Immature natural killer cell (primary cell): ENCODE data around the gene MVB12A. TPM values are rescaled to one million over a fixed set of nuclear protein-coding genes. Genes with fewer than 3 reads are reported as not detected.

Experiments
- DNase-seq, 3 donors: peaks; one replicate each; pipeline ENCODE4 v3.0.0; 2022; ENCODE audit warnings: mixed read lengths in 1 of 3
- H3K27ac Mint-ChIP-seq, 6 donors: one replicate each; pipeline ENCODE4 v1.8.0; 2020; ENCODE audit warnings: mixed read lengths in 6 of 6, mild to moderate bottlenecking in 5 of 6, inconsistent platforms in 4 of 6, moderate library complexity in 3 of 6
- H3K27me3 Mint-ChIP-seq, 3 donors: one replicate each; pipeline ENCODE4 v1.8.0; 2020 to 2021; ENCODE audit warnings: low read depth in 3 of 3, mild to moderate bottlenecking in 3 of 3, mixed read lengths in 3 of 3, moderate library complexity in 3 of 3, inconsistent platforms in 1 of 3
- H3K36me3 Mint-ChIP-seq, 3 donors: one replicate each; pipeline ENCODE4 v1.8.0; 2020; ENCODE audit warnings: mixed read lengths in 3 of 3, inconsistent platforms in 2 of 3, mild to moderate bottlenecking in 2 of 3
- H3K4me1 Mint-ChIP-seq, 2 donors: one replicate each; pipeline ENCODE4 v1.8.0; 2020; ENCODE audit warnings: inconsistent platforms in 2 of 2, mild to moderate bottlenecking in 2 of 2, mixed read lengths in 2 of 2, moderate library complexity in 1 of 2
- H3K4me3 Mint-ChIP-seq, 5 donors: one replicate each; pipeline ENCODE4 v1.8.0; 2020; ENCODE audit warnings: mild to moderate bottlenecking in 5 of 5, mixed read lengths in 5 of 5, inconsistent platforms in 3 of 5, moderate library complexity in 3 of 5
- H3K9me3 Mint-ChIP-seq, 6 donors: one replicate each; pipeline ENCODE4 v1.8.0; 2020; ENCODE audit warnings: mild to moderate bottlenecking in 6 of 6, mixed read lengths in 6 of 6, inconsistent platforms in 4 of 6, moderate library complexity in 3 of 6
- polyA plus RNA-seq, 3 donors: library from polyadenylated mRNA; unstranded; fragments of 300-500 nt; fragmentation: Illumina TruSeq; gene quantifications; one replicate each; pipeline ENCODE4 v1.2.3, GENCODE V29; 2021

Gene MVB12A
- polyA plus RNA-seq, 3 donors from 2014 or later, result 35.8 to 43.6 (median 36.3) TPM

DNA sequence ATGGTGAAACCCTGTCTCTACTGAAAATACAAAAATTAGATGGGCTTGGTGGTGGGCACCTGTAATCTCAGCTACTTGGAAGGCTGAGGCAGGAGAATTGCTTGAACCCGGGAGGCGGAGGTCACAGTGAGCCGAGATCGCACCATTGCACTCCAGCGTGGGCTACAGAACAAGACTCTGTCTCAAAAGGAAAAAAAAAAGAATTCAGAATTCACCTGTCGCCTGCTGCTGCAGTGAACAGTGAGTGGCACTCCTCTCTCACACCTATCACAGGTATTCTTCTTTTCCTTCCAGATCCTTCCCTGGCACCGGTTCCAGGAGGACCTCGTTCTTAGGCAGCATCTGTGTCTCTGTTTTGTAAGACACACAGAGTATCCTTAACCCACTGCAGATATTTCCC, 5.8 kb upstream of the MVB12A start:
- Mint-ChIP-seq H3K36me3 (peaks cover 12 to 24% (median 12%) of the 10 kb centered on the region in 3 donors), H3K27ac (no peak overlapping the region), H3K4me3 (no peak overlapping the region), H3K27me3 (peaks cover 0 to 2% (median 0%) of the 10 kb centered on the region in 3 donors), H3K4me1 (peaks cover 9 to 15% of the 10 kb centered on the region in 2 donors), H3K9me3 (no peaks in the 10 kb centered on the region)
- no peak for DNase-seq

DNA sequence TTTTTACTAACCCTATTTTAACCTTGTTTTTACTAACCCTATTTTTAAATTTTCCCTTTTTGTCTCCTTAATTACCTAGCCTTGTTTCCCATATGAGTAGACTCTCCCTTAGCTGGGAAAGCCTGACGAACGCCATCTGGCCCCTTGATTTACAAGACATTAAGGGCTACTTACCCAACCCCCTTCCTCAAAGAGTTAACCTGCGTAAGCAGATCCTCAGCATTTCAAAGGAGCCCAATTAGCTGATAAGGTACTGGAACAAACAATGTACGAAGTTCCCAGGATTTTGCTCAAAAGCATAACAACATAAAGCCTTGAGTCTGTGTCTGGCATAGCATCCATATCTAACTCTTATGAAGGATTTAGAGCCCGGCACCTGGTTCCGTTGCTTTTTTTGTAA, 4.7 kb upstream of the MVB12A start:
- H3K36me3 Mint-ChIP-seq, result peaks cover 12 to 24% (median 12%) of the 10 kb centered on the region in 3 donors
- H3K4me3 Mint-ChIP-seq, result peak overlapping the region in 1 of 5 donors; percentile 12
- DNase-seq, result no peak
- H3K4me1 Mint-ChIP-seq, result peaks cover 15 to 23% of the 10 kb centered on the region in 2 donors
- peaks cover 0 to 9% (median 0%) of the 10 kb centered on the region in 3 donors for H3K27me3 Mint-ChIP-seq
- H3K9me3 Mint-ChIP-seq, result no peaks in the 10 kb centered on the region
- H3K27ac Mint-ChIP-seq, result no peak overlapping the region

DNA sequence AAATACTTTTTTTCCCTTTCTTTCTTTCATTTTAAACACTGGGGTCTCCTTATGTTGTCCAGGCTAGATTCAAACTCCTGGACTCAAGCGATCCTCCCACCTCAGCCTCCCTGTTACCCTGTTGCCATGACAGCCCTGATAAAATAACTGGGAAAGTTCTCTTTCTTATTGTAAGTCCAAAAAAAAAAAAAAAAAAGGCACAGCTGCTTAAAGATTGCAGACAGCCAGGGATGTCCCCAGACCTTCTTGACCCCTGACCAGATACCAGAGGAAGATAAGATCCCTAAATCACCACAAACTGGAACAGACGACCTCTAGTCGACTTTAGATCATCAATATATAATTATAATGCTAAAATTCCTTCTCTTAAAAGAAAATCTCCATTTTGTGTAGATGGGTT, 1.1 kb upstream of the MVB12A start:
- H3K4me1 Mint-ChIP-seq, result peaks cover 16 to 22% of the 10 kb centered on the region in 2 donors
- DNase-seq, result no peak
- H3K27me3 Mint-ChIP-seq, result peaks cover 0 to 9% (median 2%) of the 10 kb centered on the region in 3 donors
- no peaks in the 10 kb centered on the region for H3K9me3 Mint-ChIP-seq
- peak overlapping the region in 5 of 6 donors; percentile 89 to 95 (median 94) for H3K27ac Mint-ChIP-seq
- peak overlapping the region; percentile 91 to 97 (median 96) for H3K4me3 Mint-ChIP-seq
- H3K36me3 Mint-ChIP-seq, result peaks cover 4 to 14% (median 4%) of the 10 kb centered on the region in 3 donors

DNA sequence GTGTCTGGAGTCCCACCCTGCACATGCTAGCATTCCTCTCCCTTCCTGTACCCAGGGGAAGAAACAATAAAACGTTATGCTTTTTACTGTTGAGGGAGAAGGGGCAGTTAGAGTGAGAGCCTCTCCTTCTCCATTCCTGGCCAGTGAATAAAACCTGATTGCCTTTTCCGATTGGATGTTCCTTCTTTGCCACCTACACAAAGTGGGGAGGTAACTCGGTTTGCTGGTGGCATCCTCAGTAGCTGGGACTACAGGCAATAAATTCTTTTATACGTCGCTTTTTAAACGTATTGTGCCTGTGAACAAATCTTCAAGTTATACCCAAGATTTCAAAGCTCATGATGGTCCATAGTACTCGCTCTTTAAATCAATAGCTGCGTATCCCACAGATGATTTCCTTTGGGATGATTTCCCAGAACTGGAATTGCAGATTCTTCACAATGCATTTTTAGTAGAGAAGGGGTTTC, 660 bp upstream of the MVB12A start:
- Mint-ChIP-seq H3K4me1 (peaks cover 16 to 22% of the 10 kb centered on the region in 2 donors), H3K36me3 (peaks cover 4 to 13% (median 4%) of the 10 kb centered on the region in 3 donors), H3K4me3 (peak overlapping the region; percentile 91 to 97 (median 96)), H3K27ac (peak overlapping the region; percentile 89 to 97 (median 94)), H3K27me3 (peaks cover 0 to 9% (median 2%) of the 10 kb centered on the region in 3 donors), H3K9me3 (no peaks in the 10 kb centered on the region)
- DNase-seq, result no peak

DNA sequence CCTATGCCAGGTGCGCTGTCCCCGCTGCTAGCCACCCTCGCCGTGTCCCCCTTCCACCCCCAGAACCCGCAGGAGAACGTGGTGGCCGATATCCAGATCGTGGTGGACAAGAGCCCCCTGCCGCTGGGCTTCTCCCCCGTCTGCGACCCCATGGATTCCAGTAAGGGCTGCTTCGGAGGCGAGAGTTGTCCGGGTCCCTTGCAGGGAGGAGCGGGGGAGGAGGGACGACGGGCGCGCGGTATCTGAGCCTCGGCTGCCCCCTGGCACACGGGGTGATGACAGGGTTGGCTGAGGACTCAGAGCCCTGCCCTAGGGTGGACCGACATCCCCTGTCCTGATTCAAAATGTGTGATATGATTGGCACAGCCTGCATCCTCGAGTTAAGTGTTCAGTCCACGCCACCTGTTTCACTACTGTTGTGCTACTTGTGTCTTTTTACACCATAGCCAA, 653 bp downstream of the MVB12A start:
- Mint-ChIP-seq H3K36me3 (peaks cover 4% of the 10 kb centered on the region in 3 donors), H3K4me1 (peaks cover 18 to 22% of the 10 kb centered on the region in 2 donors), H3K27ac (peak overlapping the region in 5 of 6 donors; percentile 31 to 91 (median 77)), H3K4me3 (peak overlapping the region; percentile 82 to 97 (median 91)), H3K27me3 (peaks cover 0 to 9% (median 2%) of the 10 kb centered on the region in 3 donors), H3K9me3 (no peaks in the 10 kb centered on the region)
- peak in 1 of 3 donors; percentile 14 for DNase-seq

DNA sequence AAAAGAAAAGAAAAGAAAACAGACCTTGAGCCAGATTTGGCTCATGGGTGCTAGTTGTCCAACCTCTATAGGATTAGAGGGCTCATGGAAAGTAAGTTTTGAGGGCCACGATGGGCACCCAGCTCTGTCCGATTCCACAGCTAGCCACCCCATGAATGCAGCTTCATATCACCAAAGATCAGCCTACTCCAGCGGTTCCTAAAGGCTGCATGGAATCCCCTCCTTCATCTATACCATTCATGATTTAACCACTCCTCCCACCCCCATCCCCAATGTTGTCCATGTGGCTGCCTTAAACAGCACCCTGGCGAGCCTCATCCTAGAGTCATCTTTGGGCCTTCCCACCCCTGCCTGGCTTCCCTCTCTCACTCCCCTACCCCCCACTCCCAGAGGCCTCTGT, 2.1 kb downstream of the MVB12A start:
- no peaks in the 10 kb centered on the region for H3K9me3 Mint-ChIP-seq
- H3K36me3 Mint-ChIP-seq, result peaks cover 1 to 4% (median 4%) of the 10 kb centered on the region in 3 donors
- peaks cover 18 to 22% of the 10 kb centered on the region in 2 donors for H3K4me1 Mint-ChIP-seq
- peak overlapping the region in 1 of 5 donors; percentile 13 for H3K4me3 Mint-ChIP-seq
- H3K27ac Mint-ChIP-seq, result no peak overlapping the region
- H3K27me3 Mint-ChIP-seq, result peaks cover 0 to 9% (median 2%) of the 10 kb centered on the region in 3 donors
- DNase-seq, result no peak

DNA sequence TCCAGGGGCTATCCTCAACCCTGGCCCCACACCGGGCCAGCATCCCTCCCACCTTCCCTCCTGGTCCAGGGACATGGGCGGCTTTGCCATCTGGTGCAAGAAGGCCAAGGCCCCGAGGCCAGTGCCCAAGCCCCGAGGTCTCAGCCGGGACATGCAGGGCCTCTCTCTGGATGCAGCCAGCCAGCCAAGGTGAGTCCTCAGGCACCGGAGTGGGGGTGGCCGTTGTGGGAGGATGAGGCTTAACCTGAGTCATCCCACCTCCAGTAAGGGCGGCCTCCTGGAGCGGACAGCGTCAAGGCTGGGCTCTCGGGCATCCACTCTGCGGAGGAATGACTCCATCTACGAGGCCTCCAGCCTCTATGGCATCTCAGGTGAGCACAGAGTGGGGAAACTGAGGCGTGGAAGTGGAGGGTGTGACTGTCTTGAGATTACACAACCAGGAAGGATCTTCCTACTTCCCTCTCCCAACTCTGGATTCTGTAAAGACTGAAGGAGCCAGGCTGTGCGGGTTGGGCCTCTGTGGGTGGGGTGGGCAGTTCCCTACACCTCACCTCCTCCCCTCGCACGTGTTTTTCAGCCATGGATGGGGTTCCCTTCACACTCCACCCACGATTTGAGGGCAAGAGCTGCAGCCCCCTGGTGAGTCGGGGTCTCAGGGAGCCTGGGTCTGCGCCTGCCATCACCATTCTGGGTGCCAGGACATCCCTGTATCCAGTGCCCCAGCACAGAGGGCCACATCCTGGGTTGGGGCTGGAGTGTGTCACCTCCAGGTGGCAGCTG, 3.8 kb downstream of the MVB12A start:
- Mint-ChIP-seq H3K4me3 (no peak overlapping the region), H3K27ac (no peak overlapping the region), H3K27me3 (peaks cover 0 to 9% (median 2%) of the 10 kb centered on the region in 3 donors), H3K9me3 (no peaks in the 10 kb centered on the region), H3K36me3 (peaks cover 0 to 4% (median 4%) of the 10 kb centered on the region in 3 donors), H3K4me1 (peaks cover 18 to 22% of the 10 kb centered on the region in 2 donors)
- DNase-seq, result no peak

DNA sequence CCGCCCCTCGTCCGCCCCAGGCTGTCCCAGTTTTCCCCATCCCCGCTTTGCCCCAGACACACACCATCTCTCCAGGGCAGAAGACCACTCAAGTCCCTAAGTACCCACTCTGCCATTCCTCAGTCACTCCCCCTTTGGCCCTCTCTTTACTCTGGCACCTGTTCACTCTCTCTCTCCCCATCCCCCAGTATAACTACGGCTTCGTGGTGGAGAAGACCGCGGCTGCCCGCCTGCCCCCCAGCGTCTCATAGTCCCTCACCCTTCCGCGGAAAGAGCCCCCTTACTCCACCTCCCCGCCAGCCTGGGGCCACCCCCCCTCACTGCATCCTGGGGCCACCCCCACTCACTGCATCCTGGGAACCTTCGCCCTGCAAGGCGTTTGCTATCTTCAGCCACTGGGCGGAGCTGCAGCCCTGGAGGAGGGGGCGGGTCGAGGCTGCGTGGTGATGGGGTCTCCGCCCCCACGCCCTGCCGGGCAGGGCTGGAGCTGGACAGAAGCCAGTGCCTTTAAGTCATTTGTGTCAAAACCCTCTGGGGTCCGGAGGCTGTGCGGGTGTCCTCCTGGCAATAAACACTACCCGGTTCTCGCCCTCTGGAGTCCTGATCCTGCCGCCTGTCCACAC, 5.0 kb downstream of the MVB12A start:
- H3K36me3 Mint-ChIP-seq, result peaks cover 0 to 4% (median 4%) of the 10 kb centered on the region in 3 donors
- no peaks in the 10 kb centered on the region for H3K9me3 Mint-ChIP-seq
- H3K4me3 Mint-ChIP-seq, result no peak overlapping the region
- peak in 2 of 3 donors; percentile 14 to 22 for DNase-seq
- peaks cover 10% of the 10 kb centered on the region in 2 donors for H3K4me1 Mint-ChIP-seq
- no peak overlapping the region for H3K27ac Mint-ChIP-seq
- peaks cover 0 to 2% (median 2%) of the 10 kb centered on the region in 3 donors for H3K27me3 Mint-ChIP-seq

DNA sequence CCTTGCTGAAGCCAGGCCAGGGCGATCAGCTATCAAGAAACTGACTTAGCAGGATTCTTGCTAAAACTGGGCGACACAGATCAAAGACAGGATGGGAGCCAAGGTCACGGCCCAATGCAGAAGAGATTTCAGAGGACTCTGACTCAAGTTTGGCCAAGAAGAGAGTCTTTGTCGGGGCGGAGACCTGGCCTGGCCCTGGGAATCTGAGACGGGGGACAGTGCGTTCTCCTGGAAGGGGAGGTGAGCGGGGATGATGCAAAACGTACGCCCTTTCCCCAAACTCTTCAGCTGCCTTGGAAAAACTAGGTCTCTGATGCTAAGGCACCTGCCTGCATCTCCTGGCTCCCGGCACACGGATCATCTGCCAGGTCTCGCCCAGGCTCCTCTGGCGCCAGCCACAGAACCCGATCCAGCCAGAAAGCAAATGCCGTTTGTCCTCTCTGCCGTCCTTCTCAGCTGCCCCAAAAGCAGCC, 9.8 kb downstream of the MVB12A start:
- H3K27ac Mint-ChIP-seq, result no peak overlapping the region
- H3K4me3 Mint-ChIP-seq, result no peak overlapping the region
- H3K9me3 Mint-ChIP-seq, result no peaks in the 10 kb centered on the region

DNA sequence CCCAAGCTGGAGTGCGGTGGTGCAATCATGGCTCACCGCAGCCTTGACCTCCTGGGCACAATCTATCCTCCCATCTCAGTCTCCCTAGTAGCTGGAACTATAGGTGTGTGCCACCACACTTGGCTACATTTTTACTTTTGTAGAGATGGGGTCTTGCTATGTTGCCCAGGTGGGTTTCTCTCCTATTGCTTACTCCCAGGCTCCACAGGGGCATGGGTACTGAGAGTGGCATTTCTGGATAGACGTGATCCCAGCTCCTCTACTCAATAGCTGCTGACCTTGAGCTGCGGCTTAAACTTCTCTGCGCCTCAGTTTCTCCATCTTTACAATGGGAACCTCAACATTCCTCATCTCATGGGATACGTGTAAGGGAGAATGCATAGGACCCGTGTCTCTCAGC, 11.6 kb downstream of the MVB12A start:
- no peaks in the 10 kb centered on the region for H3K36me3 Mint-ChIP-seq
- no peak overlapping the region for H3K27ac Mint-ChIP-seq
- peaks cover 0 to 2% (median 2%) of the 10 kb centered on the region in 3 donors for H3K27me3 Mint-ChIP-seq
- H3K4me3 Mint-ChIP-seq, result no peak overlapping the region
- no peak for DNase-seq
- H3K4me1 Mint-ChIP-seq, result no peaks in the 10 kb centered on the region
- no peaks in the 10 kb centered on the region for H3K9me3 Mint-ChIP-seq

More for the DNA sequence above, 9.8 kb downstream of the MVB12A start:
- H3K36me3 Mint-ChIP-seq, result no peaks in the 10 kb centered on the region
- peaks cover 0 to 2% (median 2%) of the 10 kb centered on the region in 3 donors for H3K27me3 Mint-ChIP-seq
- DNase-seq, result no peak
- peaks cover 0 to 1% of the 10 kb centered on the region in 2 donors for H3K4me1 Mint-ChIP-seq

DNA sequence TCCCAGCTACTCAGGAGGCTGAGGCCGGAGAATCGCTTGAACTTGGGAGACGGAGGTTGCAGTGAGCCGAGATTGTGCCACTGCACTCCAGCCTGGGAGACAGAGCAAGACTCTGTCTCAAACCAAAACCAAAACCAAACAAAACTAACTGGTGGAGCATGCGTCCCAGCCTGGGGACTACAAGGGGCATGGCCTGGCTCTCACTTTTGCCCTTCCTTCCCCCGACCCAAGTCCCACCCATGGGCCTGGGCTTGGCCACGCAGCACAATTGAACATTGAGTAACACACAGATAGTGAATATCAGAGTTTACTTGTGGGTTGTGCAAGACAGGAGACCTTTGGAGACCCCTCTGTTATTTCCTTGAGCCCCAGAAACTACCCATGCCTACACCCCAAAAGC, 15.4 kb downstream of the MVB12A start:
- DNase-seq, result no peak
- H3K36me3 Mint-ChIP-seq, result no peaks in the 10 kb centered on the region
- no peaks in the 10 kb centered on the region for H3K4me1 Mint-ChIP-seq
- H3K4me3 Mint-ChIP-seq, result no peak overlapping the region
- H3K27ac Mint-ChIP-seq, result no peak overlapping the region
- no peaks in the 10 kb centered on the region for H3K9me3 Mint-ChIP-seq
- H3K27me3 Mint-ChIP-seq, result peaks cover 2 to 3% (median 2%) of the 10 kb centered on the region in 3 donors

DNA sequence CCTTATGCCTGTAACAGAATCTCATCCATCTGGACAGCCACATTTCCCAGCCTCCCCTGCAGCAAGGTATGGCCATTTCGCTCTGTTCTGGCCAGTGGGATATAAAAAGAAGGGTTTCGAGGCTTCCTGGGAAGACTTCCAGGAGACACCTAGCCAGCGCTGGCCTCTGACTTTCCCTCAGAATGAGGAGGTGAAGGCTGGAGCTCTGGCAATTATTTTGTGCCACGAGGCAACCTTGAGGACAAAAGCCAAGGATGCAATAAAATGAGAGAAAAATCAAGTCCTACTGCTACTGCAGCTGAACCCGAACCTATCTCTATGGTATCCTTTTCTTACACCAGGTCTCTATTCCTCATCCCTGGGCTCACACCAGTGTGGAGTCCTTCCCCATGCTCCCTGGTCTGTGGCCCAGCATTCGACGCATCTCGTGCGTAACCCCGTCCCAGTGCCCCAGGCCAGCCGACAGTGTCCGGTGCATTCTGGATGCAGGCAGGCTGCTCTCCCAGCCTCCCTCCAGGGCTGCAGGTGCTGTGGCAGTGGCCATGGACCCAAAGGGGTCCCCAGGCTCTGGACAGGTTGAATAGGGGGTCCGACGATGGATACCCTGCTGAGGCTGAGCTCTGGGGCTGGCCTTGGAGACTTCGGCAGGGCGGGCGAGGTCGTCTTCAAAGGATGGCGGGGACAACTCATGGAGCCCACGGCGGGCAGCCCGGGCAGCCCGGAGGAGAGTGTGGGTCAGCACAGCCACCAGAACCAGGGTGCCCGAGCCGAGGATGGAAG, 16.4 kb downstream of the MVB12A start:
- Mint-ChIP-seq H3K4me3 (no peak overlapping the region), H3K9me3 (no peaks in the 10 kb centered on the region), H3K4me1 (no peaks in the 10 kb centered on the region), H3K27me3 (peaks cover 2 to 3% (median 2%) of the 10 kb centered on the region in 3 donors), H3K27ac (no peak overlapping the region), H3K36me3 (no peaks in the 10 kb centered on the region)
- no peak for DNase-seq

DNA sequence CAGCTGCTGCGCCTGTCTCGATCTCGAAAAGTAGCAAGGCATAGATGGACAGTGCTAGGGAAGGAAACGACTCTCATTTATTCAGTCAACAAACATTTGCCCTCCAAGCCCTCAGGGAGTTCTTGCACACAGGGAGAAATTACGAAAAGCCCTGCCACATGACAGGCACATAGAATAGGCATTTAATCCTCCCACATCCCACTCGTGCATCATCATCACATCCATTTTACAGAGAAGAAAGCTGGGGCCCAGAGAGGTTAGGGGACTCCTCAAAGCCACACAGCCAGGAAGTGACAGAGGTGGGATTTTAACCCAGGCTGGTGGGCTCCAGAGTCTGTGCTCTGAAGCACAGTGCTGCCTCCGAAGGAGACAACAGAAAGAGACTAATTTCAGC, 17.0 kb downstream of the MVB12A start:
- no peaks in the 10 kb centered on the region for H3K36me3 Mint-ChIP-seq
- H3K27me3 Mint-ChIP-seq, result peaks cover 2 to 3% (median 2%) of the 10 kb centered on the region in 3 donors
- DNase-seq, result no peak
- H3K27ac Mint-ChIP-seq, result no peak overlapping the region
- H3K9me3 Mint-ChIP-seq, result no peaks in the 10 kb centered on the region
- H3K4me1 Mint-ChIP-seq, result no peaks in the 10 kb centered on the region
- no peak overlapping the region for H3K4me3 Mint-ChIP-seq
